Measurements from ENCODE around the gene ENPP6.

ENPP6 gene

DNA sequence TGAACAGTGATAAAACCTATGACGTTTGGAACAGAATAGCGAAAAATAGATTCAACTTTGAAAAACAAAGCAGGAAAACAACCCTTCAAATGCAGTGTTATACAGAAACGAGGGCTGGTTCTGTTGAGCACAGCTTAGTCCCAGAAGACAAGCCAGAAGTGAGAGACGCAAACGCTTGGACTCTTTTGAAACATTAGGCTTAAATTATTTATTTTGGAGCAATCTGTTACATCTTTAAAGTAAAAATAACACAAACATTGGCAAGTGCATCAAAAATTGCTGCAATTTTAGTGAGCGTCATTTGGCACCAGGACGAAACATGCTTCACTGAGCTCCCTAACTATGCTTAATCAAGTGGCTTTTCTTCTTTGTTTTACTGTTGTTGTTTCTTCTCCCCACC lies 63.5 kb downstream of the ENPP6 start:
- DNase-seq (ENCODE audit: low read depth): no peak
- TF ChIP-seq, protein P1, sequence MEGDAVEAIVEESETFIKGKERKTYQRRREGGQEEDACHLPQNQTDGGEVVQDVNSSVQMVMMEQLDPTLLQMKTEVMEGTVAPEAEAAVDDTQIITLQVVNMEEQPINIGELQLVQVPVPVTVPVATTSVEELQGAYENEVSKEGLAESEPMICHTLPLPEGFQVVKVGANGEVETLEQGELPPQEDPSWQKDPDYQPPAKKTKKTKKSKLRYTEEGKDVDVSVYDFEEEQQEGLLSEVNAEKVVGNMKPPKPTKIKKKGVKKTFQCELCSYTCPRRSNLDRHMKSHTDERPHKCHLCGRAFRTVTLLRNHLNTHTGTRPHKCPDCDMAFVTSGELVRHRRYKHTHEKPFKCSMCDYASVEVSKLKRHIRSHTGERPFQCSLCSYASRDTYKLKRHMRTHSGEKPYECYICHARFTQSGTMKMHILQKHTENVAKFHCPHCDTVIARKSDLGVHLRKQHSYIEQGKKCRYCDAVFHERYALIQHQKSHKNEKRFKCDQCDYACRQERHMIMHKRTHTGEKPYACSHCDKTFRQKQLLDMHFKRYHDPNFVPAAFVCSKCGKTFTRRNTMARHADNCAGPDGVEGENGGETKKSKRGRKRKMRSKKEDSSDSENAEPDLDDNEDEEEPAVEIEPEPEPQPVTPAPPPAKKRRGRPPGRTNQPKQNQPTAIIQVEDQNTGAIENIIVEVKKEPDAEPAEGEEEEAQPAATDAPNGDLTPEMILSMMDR (conservative IDR thresholded peaks at IDR 0.05; ENCODE audit: control insufficient read depth, insufficient read depth, low read depth, low read length): no peak
- H3K4me3 ChIP-seq (ENCODE audit: control insufficient read depth, low read depth, low read length): no peak overlapping the region

DNA sequence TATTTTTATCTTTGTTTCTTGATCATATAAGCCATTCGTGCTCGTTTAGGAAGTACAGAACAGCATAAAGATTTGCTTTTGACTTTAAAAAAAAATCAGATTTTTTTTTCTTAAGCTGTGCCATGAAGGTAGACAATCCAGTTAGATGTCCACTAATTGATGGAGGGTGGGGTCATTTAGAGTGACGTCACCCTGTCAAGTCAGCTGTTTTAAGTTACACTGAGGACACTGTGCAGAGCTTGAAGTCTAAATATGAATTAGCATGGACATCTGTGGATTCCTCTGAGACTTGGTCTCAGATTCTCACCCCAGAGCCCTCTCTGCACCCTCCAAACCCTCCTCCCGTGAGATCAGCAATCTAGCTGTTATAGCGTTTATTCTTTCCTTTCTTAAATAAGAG lies 63.9 kb downstream of the ENPP6 start:
- DNase-seq (ENCODE audit: low read depth): no peak
- no peak overlapping the region for H3K4me3 ChIP-seq (ENCODE audit: control insufficient read depth, low read depth, low read length)
- TF ChIP-seq, protein P1 (conservative IDR thresholded peaks at IDR 0.05; ENCODE audit: control insufficient read depth, insufficient read depth, low read depth, low read length): no peak

DNA sequence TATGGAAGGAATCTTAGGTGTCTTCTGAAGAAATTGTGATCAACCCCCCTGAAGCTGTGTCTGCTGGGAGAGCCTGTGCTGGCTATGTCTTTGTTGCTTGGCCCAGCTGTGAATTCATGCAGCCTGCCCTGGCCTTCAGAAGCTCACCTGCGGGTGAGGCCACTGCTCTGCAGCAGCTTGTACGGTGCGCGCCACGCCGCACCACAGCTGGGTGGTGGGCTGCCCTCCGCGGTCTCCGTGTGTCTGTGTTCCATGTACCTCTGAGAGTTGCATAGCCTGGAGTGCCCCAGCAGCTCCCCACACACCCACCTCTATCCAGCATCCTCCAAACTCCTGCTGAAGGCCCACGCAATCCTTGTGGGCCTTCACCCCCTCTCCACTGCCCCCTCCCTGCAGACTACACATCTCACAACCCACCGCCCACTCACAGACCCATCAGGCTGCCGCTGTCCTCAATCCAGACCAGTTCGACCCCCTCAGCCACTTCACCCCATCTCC lies 65.6 kb downstream of the ENPP6 start:
- TF ChIP-seq, protein P1 (conservative IDR thresholded peaks at IDR 0.05; ENCODE audit: control insufficient read depth, insufficient read depth, low read depth, low read length): no peak
- DNase-seq (ENCODE audit: low read depth): no peak

DNA sequence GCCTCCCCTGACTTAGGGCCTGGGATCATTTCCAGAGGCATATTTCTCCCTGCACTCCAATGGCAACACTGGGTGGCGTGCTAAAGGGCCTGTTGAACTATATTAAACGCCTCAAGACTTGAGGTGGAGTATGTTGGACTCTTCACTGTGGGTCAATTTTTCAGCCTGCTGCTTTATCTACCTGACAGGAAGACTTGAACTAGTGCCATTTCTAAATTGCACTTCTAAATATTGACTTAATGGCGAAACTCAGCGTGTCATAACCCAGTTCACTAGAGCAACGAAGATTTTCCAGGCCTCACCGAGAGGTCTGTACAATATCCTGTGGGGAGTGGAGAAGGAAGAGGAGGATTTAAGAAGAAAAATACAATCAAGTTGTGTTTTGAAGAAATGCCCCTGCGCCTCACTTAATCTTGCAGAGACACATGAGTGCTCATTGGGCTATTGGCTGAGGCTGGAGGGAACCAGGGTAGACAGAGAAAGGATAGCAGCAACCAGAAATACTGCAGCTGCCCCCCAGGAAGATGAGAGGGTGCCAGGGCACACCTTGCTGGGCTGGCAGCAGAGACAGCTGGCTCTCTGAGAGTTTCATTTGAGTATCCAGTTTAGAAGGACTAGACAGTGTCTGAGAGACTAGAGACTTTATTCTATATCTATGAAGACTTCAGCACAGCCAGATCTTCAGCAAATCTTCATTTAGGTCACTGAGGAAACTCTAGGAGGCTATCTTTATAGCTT lies 67.4 kb downstream of the ENPP6 start:
- DNase-seq (ENCODE audit: low read depth): no peak
- TF ChIP-seq, protein P1 (conservative IDR thresholded peaks at IDR 0.05; ENCODE audit: control insufficient read depth, insufficient read depth, low read depth, low read length): no peak
- H3K4me3 ChIP-seq (ENCODE audit: control insufficient read depth, low read depth, low read length): no peak overlapping the region

More for the DNA sequence above, 65.6 kb downstream of the ENPP6 start:
- H3K4me3 ChIP-seq (ENCODE audit: control insufficient read depth, low read depth, low read length): no peak overlapping the region

DNA sequence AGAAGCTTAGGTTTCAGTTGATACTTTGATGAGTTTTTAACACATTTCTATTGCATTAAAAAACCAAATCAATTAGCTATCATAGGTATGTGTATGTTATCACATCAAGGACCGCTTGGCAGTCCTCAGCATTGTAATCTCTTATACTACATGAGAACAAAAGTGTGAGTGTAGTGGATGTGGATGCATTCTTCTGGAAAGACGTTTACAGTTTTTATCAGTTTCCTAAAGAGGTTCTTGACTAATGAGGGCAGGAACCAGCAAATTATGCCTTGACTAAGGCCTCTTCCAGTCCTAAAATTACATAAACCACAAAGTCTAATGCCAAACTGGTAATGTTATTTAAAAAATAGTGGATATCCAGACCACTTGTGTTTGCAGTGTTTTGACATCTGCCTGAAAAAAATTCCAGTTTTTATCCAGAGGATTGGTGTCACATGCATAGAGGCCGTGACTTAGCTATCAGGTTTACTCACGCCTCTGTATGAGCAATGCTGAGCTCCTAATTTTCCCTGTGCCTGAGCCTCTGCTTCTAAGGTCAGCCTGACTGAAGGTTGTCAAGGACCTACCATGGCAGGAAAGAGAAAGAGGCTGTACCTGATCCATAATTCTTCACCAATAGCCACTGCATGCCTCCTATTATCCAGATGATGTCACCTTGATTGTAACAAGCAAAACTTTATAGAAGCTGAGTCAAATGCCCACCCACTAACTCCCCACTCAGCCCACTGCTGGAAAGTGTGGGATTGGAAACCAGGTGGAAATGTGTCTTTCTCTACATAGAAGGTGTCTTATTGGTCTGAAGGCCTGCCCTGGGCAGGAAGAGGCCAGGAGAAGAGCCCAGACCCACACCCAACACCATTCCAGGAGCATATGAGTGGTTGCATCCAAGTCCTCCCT lies 68.7 kb downstream of the ENPP6 start:
- TF ChIP-seq, protein P1 (conservative IDR thresholded peaks at IDR 0.05; ENCODE audit: control insufficient read depth, insufficient read depth, low read depth, low read length): no peak
- H3K4me3 ChIP-seq (ENCODE audit: control insufficient read depth, low read depth, low read length): no peak overlapping the region
- peak; percentile 18 for DNase-seq (ENCODE audit: low read depth)

DNA sequence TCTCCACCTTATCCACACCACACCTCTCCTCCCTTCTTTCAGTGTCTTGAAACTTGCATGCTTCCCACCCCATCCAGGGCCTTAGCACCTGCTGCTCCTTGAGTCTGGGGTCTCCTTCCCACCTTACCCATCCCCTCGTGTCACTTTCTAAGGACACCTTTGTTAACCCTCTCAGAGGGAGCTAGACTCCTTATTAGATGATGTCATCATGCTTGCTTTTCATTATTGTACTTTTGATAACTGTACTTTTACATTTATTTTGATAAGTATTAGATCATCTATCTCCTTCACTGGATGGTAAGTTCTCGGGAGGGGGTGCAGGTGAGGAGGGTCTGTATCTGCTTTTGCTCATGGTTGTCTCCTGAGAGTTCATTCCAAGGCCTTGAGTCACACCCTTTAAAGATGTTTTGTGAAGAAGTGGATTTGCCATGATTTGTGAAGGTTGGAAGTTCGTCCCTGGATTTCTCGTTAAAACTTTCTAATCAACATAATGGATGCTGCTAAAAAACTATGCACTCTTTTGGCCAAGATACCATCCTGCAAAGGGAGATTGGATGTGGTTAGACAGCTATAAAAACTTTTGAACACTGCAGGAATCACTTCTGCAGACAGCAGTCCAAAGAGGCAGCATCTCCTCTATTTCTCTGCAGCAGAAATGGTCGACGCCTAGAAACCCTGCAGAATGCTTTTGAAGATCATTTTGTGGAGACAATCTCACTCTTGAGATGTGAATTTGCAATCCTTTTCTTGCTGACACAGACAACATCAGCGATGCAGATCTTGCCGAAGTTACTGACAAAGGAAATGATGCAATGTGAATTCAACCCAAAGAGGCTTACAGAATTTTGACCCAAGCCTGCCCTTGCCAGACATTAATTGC lies 69.6 kb downstream of the ENPP6 start:
- TF ChIP-seq, protein P1 (conservative IDR thresholded peaks at IDR 0.05; ENCODE audit: control insufficient read depth, insufficient read depth, low read depth, low read length): no peak
- DNase-seq (ENCODE audit: low read depth): peak; percentile 17
- H3K4me3 ChIP-seq (ENCODE audit: control insufficient read depth, low read depth, low read length): no peak overlapping the region
